OCI-LY1 (cell line): Measurements from ENCODE around the gene FOXF1.

Experiments
- H2AFZ ChIP-seq: fragments of 200-600 bp; sonication (generic), shearing (Covaris generic); 2 replicates; pipeline ENCODE4 v1.6.0; 2014; ENCODE audit warnings: antibody characterized with exemption, mild to moderate bottlenecking, low read length
- H3F3A ChIP-seq: fragments of 200-600 bp; sonication (generic), shearing (Covaris generic); 2 replicates; pipeline ENCODE4 v1.6.0; 2014; ENCODE audit warnings: mild to moderate bottlenecking, antibody characterized with exemption, low read length, moderate library complexity; ENCODE audit not compliant: insufficient read depth
- H3K27ac ChIP-seq: fragments of 200-600 bp; sonication (generic); 2 replicates; pipeline ENCODE4 v1.5.1; 2014; ENCODE audit warnings: low read length, mixed run types, mild to moderate bottlenecking, low read depth; ENCODE audit not compliant: poor library complexity, severe bottlenecking
- H3K27me3 ChIP-seq: fragments of 200-600 bp; sonication (generic); 2 replicates; pipeline ENCODE4 v1.6.0; 2014; ENCODE audit warnings: antibody characterized with exemption, mild to moderate bottlenecking, low read length, moderate library complexity; ENCODE audit not compliant: insufficient read depth
- H3K36me3 ChIP-seq: fragments of 200-600 bp; sonication (generic); 2 replicates; pipeline ENCODE4 v1.6.1; 2014; ENCODE audit warnings: mild to moderate bottlenecking, antibody characterized with exemption, low read length, moderate library complexity, mixed read lengths; ENCODE audit not compliant: insufficient read depth
- H3K4me1 ChIP-seq: fragments of 200-600 bp; sonication (generic); 2 replicates; pipeline ENCODE4 v1.5.1; 2014; ENCODE audit warnings: mild to moderate bottlenecking, low read length, moderate library complexity; ENCODE audit not compliant: insufficient read depth, severe bottlenecking
- H3K4me2 ChIP-seq: fragments of 200-600 bp; sonication (generic), shearing (Covaris generic); 2 replicates; pipeline ENCODE4 v1.6.1; 2014; ENCODE audit warnings: low read length
- H3K4me3 ChIP-seq: fragments of 200-600 bp; sonication (generic); 2 replicates; pipeline ENCODE4 v1.5.1; 2014; ENCODE audit warnings: low read length, low read depth, mild to moderate bottlenecking, mixed read lengths; ENCODE audit not compliant: poor library complexity, severe bottlenecking
- H3K79me2 ChIP-seq: fragments of 200-600 bp; shearing (Covaris generic); 2 replicates; pipeline ENCODE4 v1.6.1; 2016; ENCODE audit warnings: mixed run types, low read length, mixed read lengths; ENCODE audit not compliant: insufficient read depth
- H3K9ac ChIP-seq: fragments of 200-600 bp; sonication (generic), shearing (Covaris generic); 2 replicates; pipeline ENCODE4 v1.6.1; 2014; ENCODE audit warnings: mild to moderate bottlenecking, low read length, mixed read lengths
- H3K9me2 ChIP-seq: fragments of 200-600 bp; sonication (generic), shearing (Covaris generic); 2 replicates; pipeline ENCODE4 v1.6.1; 2014; ENCODE audit warnings: low read depth, mild to moderate bottlenecking, low read length, mixed read lengths
- H3K9me3 ChIP-seq: fragments of 200-600 bp; shearing (Covaris generic); 2 replicates; pipeline ENCODE4 v1.6.1; 2014; ENCODE audit warnings: low read length, mixed read lengths
- H4K20me1 ChIP-seq: fragments of 200-600 bp; sonication (generic), shearing (Covaris generic); 2 replicates; pipeline ENCODE4 v1.6.0; 2016; ENCODE audit warnings: mild to moderate bottlenecking, low read length; ENCODE audit not compliant: insufficient read depth
- EZH2 ChIP-seq: fragments of 200-600 bp; sonication (generic), shearing (Covaris generic); IDR thresholded peaks from 2 replicates; pipeline ENCODE4 v1.8.0; 2017; ENCODE audit warnings: borderline replicate concordance, mixed run types, mild to moderate bottlenecking, antibody characterized with exemption, low read length, moderate library complexity, mixed read lengths
- TF ChIP-seq, protein P1 (sequence below): fragments of 200-600 bp; sonication (generic), shearing (Covaris generic); IDR thresholded peaks from 2 replicates; pipeline ENCODE4 v1.5.1; 2017; ENCODE audit warnings: mild to moderate bottlenecking, antibody characterized with exemption, low read length, moderate library complexity, mixed read lengths

FOXF1 gene

DNA sequence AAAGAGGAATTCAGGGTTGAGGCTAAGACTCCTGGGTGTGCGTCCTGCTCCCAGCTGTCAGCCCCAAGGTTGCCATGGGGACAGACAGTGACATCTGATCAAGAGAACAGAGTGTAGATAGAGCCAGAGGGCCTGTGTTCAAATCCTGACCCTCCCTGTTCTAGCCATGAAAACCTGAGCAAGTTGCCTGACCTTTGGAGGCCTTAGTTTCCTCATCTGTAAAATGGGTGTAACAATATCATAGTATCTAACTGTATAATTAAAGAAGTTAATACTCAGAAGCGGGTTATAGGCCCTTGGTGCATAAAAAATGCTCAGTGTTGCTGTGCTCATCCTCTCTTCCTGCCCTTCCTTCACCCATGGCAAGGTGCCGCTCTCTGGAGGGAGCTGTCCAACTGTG, 28.7 kb upstream of the FOXF1 start:
- Histone ChIP-seq H3K27me3 (peaks cover 4% of the 10 kb centered on the region; the same call in 1 of the 2 replicates), H3K9ac (no peak overlapping the region), H3K4me3 (no peak overlapping the region), H3K27ac (no peak overlapping the region), H3F3A (no peaks in the 10 kb centered on the region), H3K79me2 (no peaks in the 10 kb centered on the region), H3K9me3 (no peaks in the 10 kb centered on the region), H3K4me2 (no peak overlapping the region), H4K20me1 (no peaks in the 10 kb centered on the region), H2AFZ (no peak overlapping the region), H3K4me1 (no peaks in the 10 kb centered on the region), H3K36me3 (no peaks in the 10 kb centered on the region), H3K9me2 (no peaks in the 10 kb centered on the region)
- TF ChIP-seq, protein P1, sequence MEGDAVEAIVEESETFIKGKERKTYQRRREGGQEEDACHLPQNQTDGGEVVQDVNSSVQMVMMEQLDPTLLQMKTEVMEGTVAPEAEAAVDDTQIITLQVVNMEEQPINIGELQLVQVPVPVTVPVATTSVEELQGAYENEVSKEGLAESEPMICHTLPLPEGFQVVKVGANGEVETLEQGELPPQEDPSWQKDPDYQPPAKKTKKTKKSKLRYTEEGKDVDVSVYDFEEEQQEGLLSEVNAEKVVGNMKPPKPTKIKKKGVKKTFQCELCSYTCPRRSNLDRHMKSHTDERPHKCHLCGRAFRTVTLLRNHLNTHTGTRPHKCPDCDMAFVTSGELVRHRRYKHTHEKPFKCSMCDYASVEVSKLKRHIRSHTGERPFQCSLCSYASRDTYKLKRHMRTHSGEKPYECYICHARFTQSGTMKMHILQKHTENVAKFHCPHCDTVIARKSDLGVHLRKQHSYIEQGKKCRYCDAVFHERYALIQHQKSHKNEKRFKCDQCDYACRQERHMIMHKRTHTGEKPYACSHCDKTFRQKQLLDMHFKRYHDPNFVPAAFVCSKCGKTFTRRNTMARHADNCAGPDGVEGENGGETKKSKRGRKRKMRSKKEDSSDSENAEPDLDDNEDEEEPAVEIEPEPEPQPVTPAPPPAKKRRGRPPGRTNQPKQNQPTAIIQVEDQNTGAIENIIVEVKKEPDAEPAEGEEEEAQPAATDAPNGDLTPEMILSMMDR, result no peak
- TF ChIP-seq EZH2, result no peak

DNA sequence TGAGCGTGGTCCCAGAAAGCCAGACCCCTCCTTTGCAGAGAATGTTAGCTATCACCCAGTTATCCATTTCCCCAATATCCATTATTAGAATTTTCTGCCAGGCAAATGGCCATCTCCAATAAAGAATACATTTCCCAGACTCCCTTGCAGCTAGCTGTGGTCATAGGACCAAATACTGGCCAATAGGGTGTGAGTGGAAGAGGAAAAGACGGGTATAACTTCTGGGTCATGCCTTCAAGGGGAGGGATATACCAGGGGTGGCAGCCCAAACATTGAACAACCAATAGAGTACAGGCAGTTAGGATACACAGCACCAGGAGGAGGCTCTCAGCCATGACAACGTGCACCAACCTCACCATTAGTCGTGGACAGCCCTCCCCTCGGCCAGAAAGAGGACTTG, 26.1 kb upstream of the FOXF1 start:
- TF ChIP-seq EZH2, result no peak
- TF ChIP-seq, protein P1, result no peak
- H3K27me3 ChIP-seq, result no peaks in the 10 kb centered on the region; the same call in 1 of the 2 replicates

DNA sequence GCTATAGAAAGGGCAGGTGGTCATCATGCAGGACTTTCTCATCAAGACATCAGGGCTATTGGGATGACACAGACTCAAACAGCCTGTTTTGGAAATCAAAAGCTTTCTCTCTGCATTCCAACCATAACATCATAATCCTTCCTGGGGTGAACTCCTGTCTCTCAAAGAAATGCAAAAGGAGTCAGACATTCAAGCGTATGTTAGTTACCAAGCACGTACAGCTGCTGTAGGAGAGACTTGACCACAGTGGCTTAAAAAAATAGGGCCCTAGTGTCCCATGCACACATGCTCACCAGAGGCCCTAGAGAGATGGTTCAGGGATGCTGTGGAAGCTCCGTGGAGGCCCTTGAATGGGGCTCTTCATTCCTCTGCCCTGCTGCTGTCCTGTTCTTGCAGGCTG, 24.6 kb upstream of the FOXF1 start:
- no peaks in the 10 kb centered on the region; the same call in 1 of the 2 replicates for H3K27me3 ChIP-seq
- H3K9me2 ChIP-seq, result no peaks in the 10 kb centered on the region
- no peaks in the 10 kb centered on the region for H3K9me3 ChIP-seq
- no peak overlapping the region for H3K4me2 ChIP-seq
- no peaks in the 10 kb centered on the region for H4K20me1 ChIP-seq
- no peaks in the 10 kb centered on the region for H3K36me3 ChIP-seq
- H3K9ac ChIP-seq, result no peak overlapping the region
- no peak overlapping the region for H2AFZ ChIP-seq
- H3K4me1 ChIP-seq, result no peaks in the 10 kb centered on the region
- no peak overlapping the region for H3K4me3 ChIP-seq
- H3F3A ChIP-seq, result no peaks in the 10 kb centered on the region
- no peaks in the 10 kb centered on the region for H3K79me2 ChIP-seq
- no peak overlapping the region for H3K27ac ChIP-seq
- no peak for TF ChIP-seq EZH2
- TF ChIP-seq, protein P1, result no peak

More for the DNA sequence above, 26.1 kb upstream of the FOXF1 start:
- no peaks in the 10 kb centered on the region for H3K36me3 ChIP-seq
- no peaks in the 10 kb centered on the region for H3K79me2 ChIP-seq
- H3F3A ChIP-seq, result no peaks in the 10 kb centered on the region
- H4K20me1 ChIP-seq, result no peaks in the 10 kb centered on the region
- no peaks in the 10 kb centered on the region for H3K4me1 ChIP-seq
- H3K4me3 ChIP-seq, result no peak overlapping the region
- H3K9me2 ChIP-seq, result no peaks in the 10 kb centered on the region
- H3K27ac ChIP-seq, result no peak overlapping the region
- H3K9me3 ChIP-seq, result no peaks in the 10 kb centered on the region
- no peak overlapping the region for H3K9ac ChIP-seq
- H3K4me2 ChIP-seq, result no peak overlapping the region
- H2AFZ ChIP-seq, result no peak overlapping the region
